Thymus (tissue), 11 donors: ENCODE results near the gene GRAMD2A. TPM values are rescaled to one million over a fixed set of nuclear protein-coding genes. Genes with fewer than 3 reads are reported as not detected.
A peak's percentile ranks its signal among the peaks of the same experiment; 100 is the strongest.

Experiments
- DNase-seq, 9 donors: peaks; one replicate each; pipeline ENCODE4 v3.0.0-alpha.2; 2013; ENCODE audit warnings: low spot score in 9 of 9, low read depth in 6 of 9, missing footprints in 1 of 9
- H3K27ac ChIP-seq, 2 donors: one replicate each; pipeline ENCODE4 v1.5.1; 2013; ENCODE audit warnings: control low read depth in 1 of 2, low read depth in 1 of 2, low read length in 1 of 2, mild to moderate bottlenecking in 1 of 2, moderate library complexity in 1 of 2
- H3K27me3 ChIP-seq, 2 donors: one replicate each; pipeline ENCODE4 v1.5.1; 2013; ENCODE audit warnings: low read length in 1 of 2; ENCODE audit not compliant: control insufficient read depth in 2 of 2, insufficient read depth in 1 of 2
- H3K36me3 ChIP-seq, 2 donors: one replicate each; pipeline ENCODE4 v1.5.1; 2013; ENCODE audit warnings: low read length in 1 of 2, mild to moderate bottlenecking in 1 of 2, moderate library complexity in 1 of 2; ENCODE audit not compliant: control insufficient read depth in 2 of 2, insufficient read depth in 2 of 2
- H3K4me1 ChIP-seq, 2 donors: one replicate each; pipeline ENCODE4 v1.5.1; 2013; ENCODE audit warnings: low read length in 2 of 2; ENCODE audit not compliant: control insufficient read depth in 2 of 2, insufficient read depth in 2 of 2
- H3K4me3 ChIP-seq, 2 donors: one replicate each; pipeline ENCODE4 v1.5.1; 2013; ENCODE audit warnings: low read length in 2 of 2, control low read depth in 1 of 2, mild to moderate bottlenecking in 1 of 2
- H3K9me3 ChIP-seq, 2 donors: one replicate each; pipeline ENCODE4 v1.5.1; 2013; ENCODE audit warnings: low read length in 1 of 2, mild to moderate bottlenecking in 1 of 2; ENCODE audit not compliant: control insufficient read depth in 2 of 2, insufficient read depth in 1 of 2
- WGBS: extraction: QIAGEN DNeasy Blood & Tissue Kit; methylation state at CpG from one replicate; pipeline ENCODE4 v1.1.7; 2013; 5-methylcytosine and 5-hydroxymethylcytosine counted together
- polyA plus RNA-seq: library from polyadenylated mRNA; stranded (reverse); fragments of 200-250 nt; gene quantifications from one replicate; pipeline ENCODE4 v1.2.3, GENCODE V29; 2013
- total RNA-seq: library from RNA; stranded (reverse); fragments of 120-200 nt; gene quantifications from one replicate; pipeline ENCODE4 v1.2.4, GENCODE V29; 2013
- donor health status: healthy.

GRAMD2A gene
- total and polyA plus RNA-seq, 2 donors, result 0.47 to 0.52 TPM

DNA sequence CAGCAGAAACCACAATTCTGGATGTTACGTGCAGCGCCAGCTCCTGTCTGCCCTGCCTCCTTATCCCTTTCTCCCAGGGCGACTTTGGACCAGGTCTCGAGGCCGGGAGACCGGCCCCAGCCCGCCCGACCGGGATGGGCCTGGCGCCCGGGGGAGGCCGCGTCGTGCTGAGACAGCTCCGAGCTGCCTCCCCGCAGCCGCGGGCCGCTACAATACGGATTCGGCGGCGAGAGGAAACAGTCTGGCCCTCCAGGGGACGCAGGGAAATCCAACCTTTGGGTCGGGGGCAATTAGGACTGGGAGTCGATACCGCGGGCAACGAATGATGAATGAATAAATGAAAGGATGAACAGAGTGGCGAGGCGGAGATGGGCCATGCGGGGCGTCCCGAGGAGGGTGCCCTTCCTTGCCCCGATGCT, 537 bp downstream of the GRAMD2A start:
- peaks cover 39 to 40% of the 10 kb centered on the region in 2 donors for H3K36me3 ChIP-seq
- H3K9me3 ChIP-seq, result no peaks in the 10 kb centered on the region
- WGBS, result 29% methylated on average over 35 of the region's 35 CpGs
- peak in 1 of 9 donors; percentile 8 for DNase-seq
- H3K4me1 ChIP-seq, result peaks cover 9 to 18% of the 10 kb centered on the region in 2 donors
- H3K27me3 ChIP-seq, result peaks cover 20 to 40% of the 10 kb centered on the region in 2 donors
- H3K4me3 ChIP-seq, result peak overlapping the region in 1 of 2 donors; percentile 35
- no peak overlapping the region for H3K27ac ChIP-seq

DNA sequence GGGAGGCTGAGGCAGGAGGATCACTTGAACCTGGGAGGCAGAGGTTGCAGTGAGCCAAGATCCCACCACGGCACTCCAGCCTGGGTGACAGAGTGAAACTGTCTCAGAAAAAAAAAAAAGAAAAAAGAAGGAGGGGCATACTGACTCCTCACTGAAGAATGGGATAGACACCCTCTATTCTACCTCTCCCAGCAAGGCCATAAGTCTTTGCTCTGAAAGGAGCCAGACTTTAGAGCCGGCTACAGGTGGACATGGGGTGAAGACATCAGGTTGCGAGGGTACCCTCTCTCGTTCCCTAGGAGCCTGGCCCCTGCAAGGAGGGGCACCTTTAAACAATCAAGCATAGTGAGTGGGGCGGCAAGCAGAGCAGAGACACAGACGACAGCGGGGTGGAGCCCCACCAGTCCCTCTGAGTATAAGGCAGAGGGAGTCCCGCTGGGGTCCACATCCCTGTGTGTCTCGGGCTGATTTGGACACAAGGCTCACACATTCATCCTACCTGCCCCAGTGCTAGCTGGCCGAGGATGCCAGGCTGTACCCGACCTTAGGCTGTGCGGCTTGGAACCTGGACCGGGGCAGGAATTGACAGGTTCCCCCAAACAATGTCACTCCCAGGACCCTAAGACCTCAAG, 1.1 kb downstream of the GRAMD2A start:
- H3K4me1 ChIP-seq, result peaks cover 6 to 14% of the 10 kb centered on the region in 2 donors
- no peak for DNase-seq
- H3K27ac ChIP-seq, result no peak overlapping the region
- H3K36me3 ChIP-seq, result peaks cover 35% of the 10 kb centered on the region in 2 donors
- no peak overlapping the region for H3K4me3 ChIP-seq
- 95% methylated on average over 13 of the region's 13 CpGs for WGBS
- H3K27me3 ChIP-seq, result peaks cover 20 to 40% of the 10 kb centered on the region in 2 donors
- no peaks in the 10 kb centered on the region for H3K9me3 ChIP-seq

DNA sequence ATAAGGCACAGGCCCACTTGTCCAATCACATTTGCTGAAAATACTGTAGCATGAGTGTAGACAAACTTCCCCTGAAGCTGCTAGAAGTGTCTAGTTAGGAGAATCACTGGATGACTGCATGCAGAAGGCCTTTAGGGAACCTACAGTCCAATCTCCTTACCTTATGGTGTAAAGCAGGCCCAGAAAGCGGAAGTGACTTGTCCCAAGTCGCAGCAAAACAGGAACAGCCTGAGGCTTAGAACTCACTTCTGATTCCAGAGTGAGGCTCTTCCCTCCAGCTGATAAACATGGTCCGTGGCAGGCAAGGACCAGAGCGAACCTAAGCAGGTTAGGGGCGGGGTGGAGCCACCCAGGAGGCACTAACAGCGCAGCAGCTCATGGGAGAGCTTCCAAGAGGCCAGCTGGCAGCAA, 2.5 kb downstream of the GRAMD2A start:
- peak in 1 of 9 donors; percentile 30 for DNase-seq
- peaks cover 20% of the 10 kb centered on the region in 2 donors for H3K36me3 ChIP-seq
- WGBS, result 46% methylated on average over 6 of the region's 6 CpGs
- H3K27me3 ChIP-seq, result peaks cover 20 to 40% of the 10 kb centered on the region in 2 donors
- H3K4me1 ChIP-seq, result peaks cover 0 to under 1% of the 10 kb centered on the region in 2 donors
- H3K9me3 ChIP-seq, result no peaks in the 10 kb centered on the region
- H3K4me3 ChIP-seq, result no peak overlapping the region
- H3K27ac ChIP-seq, result no peak overlapping the region

DNA sequence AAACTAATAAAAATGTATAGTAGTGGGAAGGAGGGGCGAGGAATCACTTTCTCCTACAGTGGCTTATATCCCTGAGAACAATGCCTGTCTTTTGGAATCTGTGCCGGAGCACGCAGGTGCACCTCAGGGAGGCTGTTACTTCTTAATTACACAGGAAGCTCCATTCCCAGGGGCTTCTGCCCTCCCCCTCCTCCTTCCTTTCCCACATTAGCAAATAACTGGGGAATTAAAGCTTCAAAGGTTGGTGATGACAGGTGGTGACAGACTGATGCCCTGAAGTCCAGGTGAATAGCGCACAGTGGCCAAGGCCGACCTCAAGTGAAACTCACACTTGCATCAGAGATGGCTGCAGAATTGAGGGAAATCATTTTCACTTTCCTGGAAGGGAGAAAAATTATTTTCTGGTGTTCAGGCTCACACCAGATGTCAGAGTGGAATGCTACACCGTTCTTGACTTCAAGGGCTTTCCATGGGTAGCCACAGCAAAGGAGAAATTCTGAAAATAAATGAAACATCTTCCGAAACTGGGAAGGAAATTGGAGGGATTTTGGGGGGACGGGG, 3.7 kb downstream of the GRAMD2A start:
- H3K9me3 ChIP-seq, result no peaks in the 10 kb centered on the region
- H3K27me3 ChIP-seq, result peaks cover 20 to 40% of the 10 kb centered on the region in 2 donors
- no peaks in the 10 kb centered on the region for H3K4me1 ChIP-seq
- peaks cover 9 to 10% of the 10 kb centered on the region in 2 donors for H3K36me3 ChIP-seq
- no peak for DNase-seq
- no peak overlapping the region for H3K27ac ChIP-seq
- H3K4me3 ChIP-seq, result no peak overlapping the region
- WGBS, result 97% methylated on average over 8 of the region's 8 CpGs

DNA sequence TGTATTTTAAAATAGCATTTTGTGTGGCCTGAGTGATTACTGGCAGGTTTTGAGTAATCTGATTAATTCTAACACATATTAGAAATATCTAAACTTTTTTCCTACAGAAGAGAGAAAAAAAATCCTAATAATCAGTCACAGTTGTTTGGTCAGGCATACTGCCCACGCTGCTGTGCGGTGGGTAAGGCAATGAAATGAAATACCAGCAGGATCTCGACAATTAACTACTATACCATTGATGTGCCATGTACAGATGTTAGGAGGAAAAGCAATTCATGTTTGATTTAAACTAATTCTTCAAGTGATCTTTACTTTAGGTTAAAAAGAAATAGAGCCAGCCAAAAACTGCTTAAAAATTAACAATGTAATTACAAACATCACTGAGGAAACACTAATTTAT, 5.2 kb downstream of the GRAMD2A start:
- Histone ChIP-seq H3K36me3 (no peaks in the 10 kb centered on the region), H3K27me3 (peaks cover 9 to 29% of the 10 kb centered on the region in 2 donors), H3K4me1 (no peaks in the 10 kb centered on the region), H3K27ac (no peak overlapping the region), H3K9me3 (no peaks in the 10 kb centered on the region), H3K4me3 (no peak overlapping the region)
- no peak for DNase-seq
- WGBS, result 95% methylated on average over 3 of the region's 3 CpGs

DNA sequence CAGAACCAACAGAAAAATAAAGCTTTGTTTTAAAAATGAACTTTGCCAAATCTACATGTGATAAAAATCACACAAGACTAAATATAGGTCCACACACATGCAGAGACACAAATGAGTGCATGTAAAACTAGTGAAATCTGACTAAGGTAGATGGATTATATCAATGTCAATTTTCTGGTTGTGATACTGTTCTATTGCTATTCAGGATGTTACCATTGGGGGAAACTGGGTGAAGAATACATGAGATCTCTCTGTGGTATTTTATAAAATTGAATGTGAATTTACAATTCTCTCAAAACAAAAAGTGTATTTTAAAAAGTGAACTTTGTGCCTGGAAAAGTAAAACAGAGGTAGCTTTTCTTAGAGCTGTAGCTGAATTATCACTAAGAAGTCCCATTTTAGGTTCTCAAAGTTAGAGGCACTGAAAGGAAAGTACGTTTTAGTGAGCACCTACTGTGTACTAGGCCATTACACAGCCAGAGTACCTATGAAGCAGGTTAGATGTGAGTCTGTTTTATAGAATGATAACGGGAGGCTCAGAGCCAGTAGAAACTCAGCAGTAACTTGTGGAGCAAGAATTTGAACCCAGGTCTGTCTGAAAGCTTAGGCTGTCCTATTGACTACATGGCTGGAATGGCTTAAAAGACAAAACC, 8.2 kb downstream of the GRAMD2A start:
- 96% methylated on average over 2 of the region's 2 CpGs for WGBS
- Histone ChIP-seq H3K27ac (no peak overlapping the region), H3K4me1 (no peaks in the 10 kb centered on the region), H3K36me3 (no peaks in the 10 kb centered on the region), H3K9me3 (no peaks in the 10 kb centered on the region), H3K27me3 (peaks cover 5 to 19% of the 10 kb centered on the region in 2 donors), H3K4me3 (no peak overlapping the region)
- no peak for DNase-seq

DNA sequence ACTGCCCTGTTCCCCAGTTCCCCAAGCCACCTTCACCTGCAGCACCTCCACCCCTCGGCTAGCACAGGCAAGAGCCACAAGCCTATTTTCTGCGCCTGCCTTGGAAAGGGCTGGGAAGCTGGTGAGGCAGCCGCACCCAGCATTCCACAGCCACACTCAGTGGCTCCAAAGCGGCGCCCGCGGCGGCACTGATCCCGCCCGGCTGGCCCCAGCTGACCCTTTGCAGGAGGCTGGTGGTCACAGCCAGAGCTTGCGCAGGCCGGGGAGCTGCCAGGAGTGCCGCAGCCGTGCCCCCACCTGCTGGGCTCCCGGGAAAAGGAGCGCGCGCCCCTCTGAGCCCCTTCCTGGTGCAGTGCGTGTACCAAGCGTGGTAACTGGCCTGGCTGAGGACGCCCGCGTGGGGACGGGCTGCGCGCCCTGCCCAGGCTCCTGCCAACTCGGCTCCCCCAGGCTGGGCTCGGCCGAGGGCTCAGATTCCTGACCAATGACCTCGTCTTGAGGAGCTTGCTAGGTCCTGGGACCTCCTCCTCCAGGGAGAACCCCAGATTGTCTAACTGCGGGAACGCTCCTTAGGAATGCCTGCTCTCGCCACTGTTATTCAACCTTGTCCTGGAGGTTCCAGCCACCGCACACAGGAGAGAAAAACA, 13.3 kb downstream of the GRAMD2A start:
- WGBS, result 14% methylated on average over 34 of the region's 34 CpGs
- H3K4me1 ChIP-seq, result no peaks in the 10 kb centered on the region
- no peaks in the 10 kb centered on the region for H3K9me3 ChIP-seq
- H3K27me3 ChIP-seq, result peaks cover 14 to 33% of the 10 kb centered on the region in 2 donors
- H3K36me3 ChIP-seq, result no peaks in the 10 kb centered on the region
- no peak for DNase-seq
- H3K4me3 ChIP-seq, result no peak overlapping the region
- no peak overlapping the region for H3K27ac ChIP-seq

DNA sequence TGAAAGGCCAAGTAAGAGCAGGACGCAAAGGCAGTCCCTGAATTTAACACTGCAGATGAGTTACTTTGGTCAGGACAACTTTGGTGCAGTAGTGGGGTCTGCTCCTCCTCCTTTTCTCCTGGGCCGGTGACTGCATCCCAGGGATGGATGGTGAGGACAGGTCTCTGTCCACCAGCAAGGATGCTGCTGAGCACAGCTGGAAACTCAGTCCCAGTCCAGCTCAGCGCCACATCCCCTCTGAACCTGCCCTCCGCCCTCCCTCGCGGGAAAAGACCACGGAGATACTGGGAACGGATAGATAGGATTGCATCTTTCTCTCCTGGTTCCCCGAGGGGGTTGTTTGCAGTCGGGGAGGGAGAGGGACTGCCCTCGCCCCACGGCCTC, 13.8 kb downstream of the GRAMD2A start:
- Histone ChIP-seq H3K4me1 (no peaks in the 10 kb centered on the region), H3K27ac (no peak overlapping the region), H3K9me3 (no peaks in the 10 kb centered on the region), H3K4me3 (no peak overlapping the region), H3K36me3 (no peaks in the 10 kb centered on the region), H3K27me3 (peaks cover 14 to 33% of the 10 kb centered on the region in 2 donors)
- 61% methylated on average over 12 of the region's 12 CpGs for WGBS
- DNase-seq, result no peak

DNA sequence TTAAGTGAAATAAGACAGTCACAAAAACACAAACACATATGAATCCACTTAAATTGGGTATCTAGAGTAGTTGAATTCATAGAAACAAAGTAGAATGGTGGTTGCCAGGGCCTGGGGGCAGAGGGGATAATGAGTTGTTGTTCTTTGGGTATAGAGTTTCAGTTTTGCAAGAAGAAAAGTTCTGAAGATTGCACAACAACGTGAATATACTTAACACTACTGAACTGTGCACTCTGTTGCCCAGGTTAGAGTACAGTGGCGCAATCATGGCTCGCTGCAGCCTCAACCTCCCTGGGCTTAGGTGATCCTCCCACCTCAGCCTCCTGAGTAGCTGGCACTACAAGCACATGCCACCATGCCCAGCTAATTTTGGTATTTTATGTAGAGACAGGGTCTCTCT, 14.9 kb downstream of the GRAMD2A start:
- Histone ChIP-seq H3K27ac (no peak overlapping the region), H3K4me1 (no peaks in the 10 kb centered on the region), H3K4me3 (no peak overlapping the region), H3K27me3 (peaks cover 14 to 33% of the 10 kb centered on the region in 2 donors), H3K36me3 (no peaks in the 10 kb centered on the region), H3K9me3 (no peaks in the 10 kb centered on the region)
- WGBS, result 93% methylated on average over 3 of the region's 3 CpGs
- DNase-seq, result no peak
